GM23248 (cell line): ENCODE results near the gene NBPF4. TPM values are rescaled to one million over a fixed set of nuclear protein-coding genes. Genes with fewer than 3 reads are reported as not detected.
"Not testable (repeated sequence)": the region's sequence is repeated elsewhere in the genome, so short reads cannot be mapped to it uniquely, and the experiment has no call there.

Source experiments
- DNase-seq: peaks from one replicate; pipeline ENCODE4 v3.0.0-alpha.2; 2015
- H2AFZ ChIP-seq: fragments of 200-600 bp; sonication (generic); 2 replicates; pipeline ENCODE4 v1.6.1; 2016; ENCODE audit warnings: antibody characterized with exemption
- H3F3A ChIP-seq: fragments of 200-600 bp; sonication (generic); 2 replicates; pipeline ENCODE4 v1.6.1; 2016; ENCODE audit warnings: mild to moderate bottlenecking, antibody characterized with exemption, mixed run types; ENCODE audit not compliant: insufficient read depth
- H3K27ac ChIP-seq: fragments of 200-600 bp; sonication (generic); 2 replicates; pipeline ENCODE4 v1.5.1; 2016; ENCODE audit warnings: mild to moderate bottlenecking
- H3K27me3 ChIP-seq: fragments of 200-600 bp; sonication (generic); replicated peaks from 2 replicates; pipeline ENCODE4 v1.6.1; 2016; ENCODE audit warnings: mild to moderate bottlenecking; ENCODE audit not compliant: insufficient read depth
- H3K36me3 ChIP-seq: fragments of 200-600 bp; sonication (generic); 2 replicates; pipeline ENCODE4 v1.6.1; 2016; ENCODE audit warnings: low read depth, mild to moderate bottlenecking
- H3K4me1 ChIP-seq: fragments of 200-600 bp; sonication (generic); 2 replicates; pipeline ENCODE4 v1.6.1; 2016; ENCODE audit warnings: mild to moderate bottlenecking; ENCODE audit not compliant: insufficient read depth
- H3K4me2 ChIP-seq: fragments of 200-600 bp; sonication (generic); one replicate; pipeline ENCODE4 v1.6.1; 2016; ENCODE audit warnings: mild to moderate bottlenecking; ENCODE audit not compliant: unreplicated experiment
- H3K4me3 ChIP-seq: fragments of 200-600 bp; sonication (generic); 2 replicates; pipeline ENCODE4 v1.5.1; 2016; ENCODE audit warnings: mild to moderate bottlenecking
- H3K79me2 ChIP-seq: fragments of 200-600 bp; sonication (generic); 2 replicates; pipeline ENCODE4 v1.6.1; 2016; ENCODE audit warnings: mild to moderate bottlenecking; ENCODE audit not compliant: insufficient read depth
- H3K9ac ChIP-seq: fragments of 200-600 bp; sonication (generic); 2 replicates; pipeline ENCODE4 v1.6.1; 2016; ENCODE audit warnings: mild to moderate bottlenecking
- H3K9me2 ChIP-seq: fragments of 200-600 bp; sonication (generic); 2 replicates; pipeline ENCODE4 v1.6.1; 2016; ENCODE audit warnings: mixed run types, mild to moderate bottlenecking, moderate library complexity; ENCODE audit not compliant: insufficient read depth
- H3K9me3 ChIP-seq: fragments of 200-600 bp; sonication (generic); one replicate; pipeline ENCODE4 v1.6.1; 2017; ENCODE audit warnings: low read depth
- H4K20me1 ChIP-seq: fragments of 200-600 bp; sonication (generic); 2 replicates; pipeline ENCODE4 v1.6.0; 2016; ENCODE audit not compliant: insufficient read depth
- WGBS, 2 experiments: methylation state at CpG; one replicate each; pipeline ENCODE4 v1.1.6; 2015 to 2017; ENCODE audit warnings: low lambda C conversion rate in 2 of 2, low coverage in 1 of 2; ENCODE audit errors: missing lambda C conversion rate in 2 of 2; 5-methylcytosine and 5-hydroxymethylcytosine counted together
- in situ Hi-C: fragments of 300-500 bp; cut with MboI; formaldehyde crosslinking; loops from 2 replicates; pipeline ENCODE4 v1.15.0; 2020
- polyA plus RNA-seq: library from polyadenylated mRNA; unstranded; fragments of >200 nt; fragmentation: Nextera tagmentation; extraction: Ambion mirVana; gene quantifications from 2 replicates; pipeline ENCODE4 v1.2.1, GENCODE V29; 2016
- total RNA-seq: library from RNA; depleted of rRNA; stranded (reverse); fragments of >200 nt; shearing (Covaris generic); gene quantifications from 2 replicates; pipeline ENCODE4 v1.2.3, GENCODE V29; 2014

Gene NBPF4
- total and polyA plus RNA-seq, 2 experiments from 2014 or later = not detected

GRCh38 chr1:108255426-108255825 lies 11.6 kb upstream of the NBPF4 start:
- H3K4me2 ChIP-seq, H4K20me1 ChIP-seq, DNase-seq: not testable (repeated sequence)

DNA sequence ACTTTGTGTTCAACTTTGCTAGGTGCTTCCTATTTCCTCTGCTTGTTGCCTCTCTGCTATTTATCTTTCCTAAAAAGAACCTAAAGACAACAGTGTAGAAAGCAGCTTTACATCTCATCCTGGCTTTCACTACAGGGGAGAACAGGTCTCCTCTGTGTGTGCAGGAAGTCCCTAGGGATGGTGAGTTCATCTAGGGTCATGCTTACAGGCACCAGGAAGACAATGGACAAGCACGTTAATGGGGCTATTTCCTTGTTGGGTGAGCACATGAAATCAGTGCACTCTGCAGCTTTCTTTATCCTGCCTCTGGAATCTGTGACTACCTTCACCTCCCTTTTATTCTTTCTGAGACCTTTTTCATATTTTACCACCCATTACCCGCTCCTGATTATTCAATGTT lies 4.5 kb downstream of the NBPF4 start:
- no CpG with 5 or more reads among the region's 2 CpGs for WGBS, 2 experiments
- H3K27me3 ChIP-seq, H3F3A ChIP-seq, H3K9ac ChIP-seq, H3K36me3 ChIP-seq, H4K20me1 ChIP-seq, H3K4me3 ChIP-seq, DNase-seq, in situ Hi-C loops, H3K4me2 ChIP-seq, H3K27ac ChIP-seq, H3K9me2 ChIP-seq, H3K9me3 ChIP-seq, H3K79me2 ChIP-seq, H2AFZ ChIP-seq, H3K4me1 ChIP-seq: not testable (repeated sequence)

More at GRCh38 chr1:108255426-108255825, 11.6 kb upstream of the NBPF4 start:
- H3K9me2 ChIP-seq, H3K4me3 ChIP-seq, H3K36me3 ChIP-seq, in situ Hi-C loops, H3K27ac ChIP-seq, H3K79me2 ChIP-seq, H3F3A ChIP-seq, H3K9me3 ChIP-seq, H3K27me3 ChIP-seq, H2AFZ ChIP-seq, H3K4me1 ChIP-seq, H3K9ac ChIP-seq: not testable (repeated sequence)

- H2AFZ ChIP-seq, H3K4me2 ChIP-seq, H3K27ac ChIP-seq, H3F3A ChIP-seq, H3K36me3 ChIP-seq, H3K9me2 ChIP-seq, H3K4me3 ChIP-seq, H4K20me1 ChIP-seq, in situ Hi-C loops, H3K9me3 ChIP-seq, DNase-seq, H3K4me1 ChIP-seq, H3K27me3 ChIP-seq, H3K9ac ChIP-seq, H3K79me2 ChIP-seq: not testable (repeated sequence)
- no CpG with 5 or more reads among the region's 2 CpGs for WGBS, 2 experiments
Measured at GRCh38 chr1:108235308-108235707, 8.6 kb downstream of the NBPF4 start.

- DNase-seq, H3F3A ChIP-seq, H3K9me2 ChIP-seq, H3K79me2 ChIP-seq, H3K36me3 ChIP-seq, H3K27ac ChIP-seq, H3K4me3 ChIP-seq, H3K4me2 ChIP-seq, H3K9ac ChIP-seq, H3K27me3 ChIP-seq, H4K20me1 ChIP-seq, in situ Hi-C loops, H3K4me1 ChIP-seq, H3K9me3 ChIP-seq, H2AFZ ChIP-seq: not testable (repeated sequence)
- WGBS, 2 experiments = no CpG with 5 or more reads among the region's 3 CpGs
Measured at GRCh38 chr1:108232183-108232582, 11.7 kb downstream of the NBPF4 start.

- DNase-seq, H3F3A ChIP-seq, H3K9me3 ChIP-seq, H3K9ac ChIP-seq, H3K27me3 ChIP-seq, H3K4me1 ChIP-seq, H3K79me2 ChIP-seq, H3K27ac ChIP-seq, H3K9me2 ChIP-seq, H3K4me3 ChIP-seq, H3K36me3 ChIP-seq, in situ Hi-C loops, H3K4me2 ChIP-seq, H2AFZ ChIP-seq, H4K20me1 ChIP-seq: not testable (repeated sequence)
- WGBS, 2 experiments = no CpG with 5 or more reads among the region's 3 CpGs
Measured at GRCh38 chr1:108229976-108230375, 13.9 kb downstream of the NBPF4 start.

DNA sequence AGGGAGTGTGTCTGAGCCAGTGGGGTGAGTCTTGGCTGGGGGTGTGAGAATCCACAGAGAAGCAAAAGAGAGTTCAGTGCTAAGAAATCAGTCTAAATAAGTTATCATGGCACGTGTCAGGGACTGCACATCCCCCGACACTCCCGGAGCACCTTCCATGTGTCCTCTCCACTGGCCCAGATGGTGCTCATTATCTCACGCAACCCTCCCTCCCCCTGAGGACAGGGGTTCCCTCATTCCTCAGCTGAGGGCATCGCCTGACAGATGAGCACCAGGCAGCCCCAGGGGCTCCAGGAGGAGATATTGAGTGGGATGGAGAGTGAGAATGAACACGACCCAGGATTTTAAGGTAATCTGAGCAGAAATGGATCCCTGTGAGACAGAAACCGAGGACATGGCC lies 16.1 kb downstream of the NBPF4 start:
- H3K9ac ChIP-seq, H3K27me3 ChIP-seq, in situ Hi-C loops, H3K27ac ChIP-seq, DNase-seq, H4K20me1 ChIP-seq, H3K36me3 ChIP-seq, H3K79me2 ChIP-seq, H3K4me3 ChIP-seq, H3K4me1 ChIP-seq, H2AFZ ChIP-seq, H3F3A ChIP-seq, H3K9me2 ChIP-seq, H3K9me3 ChIP-seq, H3K4me2 ChIP-seq: not testable (repeated sequence)
- no CpG with 5 or more reads among the region's 7 CpGs for WGBS, 2 experiments

GRCh38 chr1:108226855-108227254 lies 17.0 kb downstream of the NBPF4 start:
- H2AFZ ChIP-seq, H3F3A ChIP-seq, H3K4me1 ChIP-seq, H3K4me2 ChIP-seq, H3K36me3 ChIP-seq, H4K20me1 ChIP-seq, H3K9me2 ChIP-seq, H3K79me2 ChIP-seq, H3K9me3 ChIP-seq, H3K9ac ChIP-seq, DNase-seq, H3K27ac ChIP-seq, H3K4me3 ChIP-seq, in situ Hi-C loops, H3K27me3 ChIP-seq: not testable (repeated sequence)
- WGBS, 2 experiments = 13 to 25% methylated on average over 1 of the region's 4 CpGs

GRCh38 chr1:108223226-108223625 lies 20.6 kb downstream of the NBPF4 start:
- H3K4me2 ChIP-seq, in situ Hi-C loops, DNase-seq, H3K27ac ChIP-seq, H3K36me3 ChIP-seq, H3K79me2 ChIP-seq, H3K4me1 ChIP-seq, H3K27me3 ChIP-seq, H3K9me3 ChIP-seq, H2AFZ ChIP-seq, H3K9me2 ChIP-seq, H4K20me1 ChIP-seq, H3F3A ChIP-seq, H3K4me3 ChIP-seq, H3K9ac ChIP-seq: not testable (repeated sequence)
- WGBS, 2 experiments = 69 to 82% methylated on average over 7 of the region's 7 CpGs
